ENCODE data around the gene RECQL5.

Gene RECQL5

DNA sequence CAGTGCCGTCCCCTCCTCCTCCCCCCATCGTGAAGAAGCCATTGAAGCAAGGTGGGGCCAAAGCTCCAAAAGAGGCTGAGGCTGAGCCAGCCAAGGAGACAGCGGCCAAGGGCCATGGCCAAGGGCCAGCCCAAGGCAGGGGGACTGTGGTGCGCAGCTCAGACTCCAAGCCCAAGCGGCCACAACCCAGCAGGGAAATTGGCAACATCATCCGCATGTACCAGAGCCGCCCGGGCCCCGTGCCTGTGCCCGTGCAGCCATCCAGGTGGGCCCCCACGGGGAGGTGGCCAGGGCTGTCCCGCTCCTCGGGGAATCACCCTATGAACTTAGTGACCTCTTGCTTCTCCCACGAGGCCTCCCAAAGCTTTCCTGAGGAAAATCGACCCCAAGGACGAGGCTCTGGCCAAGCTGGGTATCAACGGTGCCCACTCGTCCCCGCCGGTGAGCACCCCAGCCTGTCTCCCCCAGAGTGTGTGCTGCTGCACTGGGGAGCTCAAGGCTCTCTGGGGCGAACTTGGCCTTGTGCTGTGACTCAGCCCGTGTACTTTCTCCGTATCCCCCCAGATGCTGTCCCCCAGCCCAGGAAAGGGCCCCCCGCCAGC is 50.3 kb downstream of the RECQL5 start:
- no peak for DNase-seq
- TF ChIP-seq GATA1 (IDR thresholded peaks at IDR 0.05; ENCODE audit: low read depth, low read length) (no peak), POLR2A (IDR thresholded peaks at IDR 0.05; ENCODE audit: low read length) (no peak)

DNA sequence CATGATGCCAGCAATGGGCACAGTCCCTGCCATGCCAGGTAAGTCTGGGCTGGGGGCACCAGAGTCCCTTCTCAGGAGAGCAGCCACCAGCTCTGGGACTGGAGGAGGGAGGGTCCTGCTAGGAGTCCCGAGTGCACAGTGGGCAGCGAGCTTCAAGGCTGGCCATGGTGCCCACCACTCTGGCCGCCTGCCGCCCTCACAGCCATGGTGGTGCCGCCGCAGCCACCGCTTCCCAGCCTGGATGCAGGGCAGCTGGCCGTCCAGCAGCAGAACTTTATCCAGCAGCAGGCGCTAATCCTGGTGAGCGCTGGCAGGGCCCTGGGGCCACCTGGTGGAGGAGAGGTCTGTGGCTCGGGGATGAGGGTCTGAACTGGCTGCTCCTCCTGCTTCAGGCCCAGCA is 51.7 kb downstream of the RECQL5 start:
- DNase-seq: no peak

DNA sequence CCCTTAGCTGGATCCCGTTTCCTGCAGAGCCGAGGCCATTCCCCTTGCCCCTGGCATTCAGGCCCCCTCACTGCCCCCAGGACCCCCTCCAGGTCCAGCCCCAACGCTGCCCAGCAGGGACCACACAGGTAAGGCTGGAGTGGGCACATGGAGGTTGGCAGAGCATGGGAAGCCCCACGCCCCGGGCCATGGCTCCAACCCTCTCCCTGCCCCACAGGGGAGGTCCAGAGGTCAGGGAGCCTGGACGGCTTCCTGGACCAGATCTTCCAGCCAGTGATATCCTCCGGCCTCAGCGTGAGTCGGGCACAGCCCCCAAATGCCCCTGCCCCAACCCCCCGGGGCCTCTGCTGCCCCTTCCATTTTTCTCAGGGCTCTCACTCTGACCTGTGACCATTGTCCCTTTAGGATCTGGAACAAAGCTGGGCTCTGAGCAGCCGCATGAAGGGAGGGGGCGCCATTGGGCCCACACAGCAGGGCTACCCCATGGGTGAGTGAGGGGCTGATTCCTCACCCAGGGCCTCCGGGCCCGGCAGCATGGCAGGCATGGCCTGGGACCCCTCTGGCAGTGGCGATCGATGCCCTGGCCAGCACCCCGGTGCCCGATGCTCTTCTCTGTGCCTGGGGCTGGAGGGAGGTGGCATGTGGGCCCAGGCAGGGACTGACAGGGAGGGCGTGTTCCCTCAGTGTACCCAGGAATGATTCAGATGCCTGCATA is 52.2 kb downstream of the RECQL5 start:
- no peak for TF ChIP-seq GATA1 (IDR thresholded peaks at IDR 0.05; ENCODE audit: low read depth, low read length)
- no peak for TF ChIP-seq POLR2A (IDR thresholded peaks at IDR 0.05; ENCODE audit: low read length)
- no peak for DNase-seq

More for the DNA sequence above, 51.7 kb downstream of the RECQL5 start:
- no peak for TF ChIP-seq GATA1 (IDR thresholded peaks at IDR 0.05; ENCODE audit: low read depth, low read length)
- TF ChIP-seq POLR2A (IDR thresholded peaks at IDR 0.05; ENCODE audit: low read length): no peak

DNA sequence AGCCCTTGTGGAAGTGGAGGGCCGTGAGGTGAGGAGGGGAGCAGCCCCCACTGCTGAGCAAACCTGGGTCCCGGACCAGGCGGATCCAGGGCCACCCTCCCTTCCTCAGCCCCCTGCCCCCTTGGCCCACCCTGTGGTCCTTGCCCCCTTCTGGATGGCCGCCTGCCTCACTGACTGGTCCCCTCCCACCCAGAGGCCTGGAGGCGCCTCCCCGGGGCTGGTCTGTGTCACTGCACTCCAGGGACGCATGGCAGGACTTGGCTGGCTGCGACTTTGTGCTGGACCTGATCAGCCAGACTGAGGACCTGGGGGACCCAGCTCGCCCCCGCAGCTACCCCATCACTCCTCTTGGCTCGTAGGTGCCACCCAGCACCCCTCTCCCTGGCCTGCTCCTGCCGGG is 52.9 kb downstream of the RECQL5 start:
- TF ChIP-seq GATA1 (IDR thresholded peaks at IDR 0.05; ENCODE audit: low read depth, low read length): no peak
- no peak for DNase-seq

DNA sequence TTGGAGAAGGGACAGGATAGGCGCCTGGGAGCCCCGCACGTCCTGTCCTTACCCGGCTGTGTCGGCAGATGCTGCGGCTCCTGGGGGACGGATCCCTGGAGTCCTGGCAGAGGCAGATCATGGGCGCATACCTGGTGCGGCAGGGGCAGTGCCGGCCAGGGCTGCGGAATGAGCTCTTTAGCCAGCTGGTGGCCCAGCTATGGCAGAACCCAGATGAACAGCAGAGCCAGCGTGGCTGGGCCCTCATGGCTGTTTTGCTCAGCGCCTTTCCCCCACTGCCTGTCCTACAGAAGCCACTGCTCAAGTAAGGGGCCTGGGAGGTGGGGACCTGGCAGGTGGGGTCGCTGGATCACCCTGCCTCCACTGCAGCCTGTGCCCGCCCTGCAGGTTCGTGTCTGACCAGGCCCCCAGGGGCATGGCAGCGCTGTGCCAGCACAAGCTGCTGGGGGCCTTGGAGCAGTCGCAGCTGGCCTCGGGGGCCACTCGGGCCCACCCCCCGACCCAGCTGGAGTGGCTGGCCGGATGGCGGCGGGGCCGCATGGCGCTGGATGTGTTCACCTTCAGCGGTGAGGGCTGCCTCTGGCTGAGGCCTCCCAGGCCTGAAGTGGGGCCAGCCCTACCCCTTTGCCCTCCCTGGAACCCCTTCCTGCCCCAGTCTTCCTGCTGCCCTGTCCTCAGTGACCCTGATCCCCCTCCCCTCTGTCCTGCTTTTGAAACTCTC is 53.9 kb downstream of the RECQL5 start:
- no peak for TF ChIP-seq POLR2A (IDR thresholded peaks at IDR 0.05; ENCODE audit: low read length)
- no peak for TF ChIP-seq GATA1 (IDR thresholded peaks at IDR 0.05; ENCODE audit: low read depth, low read length)
- no peak for DNase-seq

DNA sequence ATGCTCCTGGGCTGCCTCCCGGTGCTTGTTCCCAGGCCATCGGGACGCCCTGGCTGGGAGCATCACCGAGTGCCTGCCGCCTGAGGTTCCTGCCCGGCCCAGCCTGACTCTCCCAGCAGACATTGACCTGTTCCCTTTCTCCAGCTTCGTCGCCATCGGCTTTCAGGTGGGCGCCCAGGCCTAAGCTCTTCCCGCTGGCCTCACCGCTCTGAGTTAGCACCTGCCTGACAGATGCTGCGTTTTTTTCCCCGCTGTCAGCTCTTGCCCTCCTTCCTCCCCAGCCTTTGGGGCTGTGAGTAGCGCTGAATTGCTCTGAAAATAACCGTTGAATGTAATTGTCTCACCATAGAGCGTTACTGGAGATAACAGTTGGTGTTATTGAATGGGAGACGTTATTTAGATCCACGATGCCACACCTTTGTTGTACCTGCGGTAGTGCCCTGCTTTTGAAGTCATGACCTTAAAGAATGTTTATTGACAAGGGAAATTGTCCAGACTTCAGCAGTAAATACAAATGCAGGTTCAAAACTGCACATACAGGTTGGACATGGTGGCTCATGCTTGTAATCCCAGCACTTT is 55.0 kb downstream of the RECQL5 start:
- TF ChIP-seq GATA1 (IDR thresholded peaks at IDR 0.05; ENCODE audit: low read depth, low read length): no peak
- TF ChIP-seq POLR2A (IDR thresholded peaks at IDR 0.05; ENCODE audit: low read length): no peak
- DNase-seq: no peak

DNA sequence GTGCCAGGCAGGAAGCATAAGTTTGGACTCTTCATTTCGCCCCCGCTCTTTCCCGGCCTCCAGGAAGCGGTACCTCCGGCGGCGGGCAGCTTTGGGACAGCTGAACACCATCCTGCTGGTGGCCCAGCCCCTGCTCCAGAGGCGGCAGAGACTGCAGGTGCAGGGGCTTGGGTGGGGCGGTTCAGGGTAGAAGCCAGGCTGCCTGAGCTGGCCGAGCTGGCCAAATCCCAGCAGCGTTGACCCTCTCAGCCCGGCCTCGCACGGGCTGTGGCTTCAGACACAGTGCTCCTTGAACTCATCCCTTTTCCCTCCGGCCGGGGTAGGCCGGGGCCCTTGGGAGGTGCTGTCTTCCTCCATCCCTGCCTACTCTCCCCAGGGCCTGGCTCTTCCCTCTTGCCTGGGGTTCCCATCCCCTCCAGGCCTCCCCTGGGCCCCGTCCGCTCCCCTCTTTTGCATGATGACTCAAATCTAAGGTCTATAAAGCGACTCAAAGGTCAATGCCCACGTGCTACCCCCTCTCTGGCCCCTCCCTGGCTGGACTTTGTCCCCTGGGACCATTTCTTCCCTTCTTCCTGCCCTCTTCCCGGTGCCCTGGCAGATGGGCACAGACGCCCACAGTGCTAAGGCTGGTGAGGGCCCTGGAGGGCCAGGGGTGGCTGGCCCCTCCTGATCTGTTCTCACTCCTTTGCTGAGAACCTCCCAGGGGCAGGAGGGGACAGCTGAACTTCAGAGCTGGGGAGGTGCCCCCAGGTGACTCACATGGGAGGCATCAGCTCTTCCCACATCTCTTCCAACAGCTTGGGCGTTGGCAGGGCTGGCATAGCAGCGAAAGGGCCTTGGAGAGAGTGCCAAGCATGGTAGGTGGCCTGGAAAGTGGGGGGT is 56.6 kb downstream of the RECQL5 start:
- DNase-seq: no peak
- TF ChIP-seq GATA1 (IDR thresholded peaks at IDR 0.05; ENCODE audit: low read depth, low read length) (no peak), POLR2A (IDR thresholded peaks at IDR 0.05; ENCODE audit: low read length) (no peak)

- TF ChIP-seq POLR2A (IDR thresholded peaks at IDR 0.05; ENCODE audit: low read length): no peak
- TF ChIP-seq GATA1 (IDR thresholded peaks at IDR 0.05; ENCODE audit: low read depth, low read length): no peak
Observed at GRCh38 chr17:75607086-75607485, 59.9 kb downstream of the RECQL5 start.

DNA sequence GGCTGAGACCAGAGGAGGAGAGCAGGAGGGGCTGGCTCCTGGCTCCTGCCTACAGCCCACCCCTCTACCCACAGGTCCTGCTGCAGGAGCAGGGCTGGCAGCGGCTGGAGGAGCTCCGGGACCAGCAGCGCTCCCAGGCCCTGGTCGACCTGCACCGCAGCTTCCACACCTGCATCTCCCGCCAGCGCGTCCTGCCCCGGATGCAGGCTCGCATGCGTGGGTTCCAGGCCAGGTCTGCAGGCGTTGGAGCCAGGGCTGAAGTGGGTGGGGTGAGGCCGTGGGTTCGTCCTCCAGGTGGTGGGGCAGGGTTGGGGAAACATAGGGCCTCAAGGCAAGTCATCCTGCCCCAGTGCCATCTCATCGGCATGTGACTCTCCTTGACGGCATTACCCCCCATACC is 61.2 kb downstream of the RECQL5 start:
- DNase-seq: no peak
- no peak for TF ChIP-seq GATA1 (IDR thresholded peaks at IDR 0.05; ENCODE audit: low read depth, low read length)
- no peak for TF ChIP-seq POLR2A (IDR thresholded peaks at IDR 0.05; ENCODE audit: low read length)

More at GRCh38 chr17:75607086-75607485, 59.9 kb downstream of the RECQL5 start:
- DNase-seq: no peak

DNA sequence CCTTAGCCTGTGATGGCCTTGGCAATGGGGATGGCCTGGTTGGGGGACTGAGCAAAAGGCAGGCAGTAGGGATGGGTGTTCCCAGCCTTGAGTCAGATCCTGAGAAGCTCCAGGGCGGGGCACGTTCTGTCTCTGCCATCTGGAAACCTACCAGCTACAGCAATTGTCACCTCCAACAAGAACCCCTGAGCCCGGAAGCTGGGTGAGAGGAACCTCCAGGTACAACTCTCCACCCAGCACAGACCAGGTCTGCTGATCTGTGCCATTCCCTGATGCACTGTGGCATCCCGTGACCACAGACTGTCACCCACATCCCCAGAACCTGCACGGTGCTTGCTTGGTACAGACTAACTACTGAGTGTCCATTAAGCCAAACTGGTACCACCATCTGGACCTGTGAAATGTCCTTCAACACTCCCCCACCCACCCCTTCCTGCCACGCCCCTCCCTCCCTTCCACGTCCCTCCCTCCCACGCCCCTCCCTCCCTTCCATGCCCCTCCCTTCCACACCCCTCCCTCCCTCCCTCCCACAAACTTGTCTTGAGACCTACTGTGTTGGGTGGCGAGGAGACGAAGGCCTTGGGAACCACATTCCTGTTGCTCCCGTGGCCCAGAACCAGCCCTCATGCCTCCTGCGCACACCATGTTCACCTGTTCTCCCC is 62.8 kb downstream of the RECQL5 start:
- DNase-seq: no peak
- TF ChIP-seq GATA1 (IDR thresholded peaks at IDR 0.05; ENCODE audit: low read depth, low read length) (no peak), POLR2A (IDR thresholded peaks at IDR 0.05; ENCODE audit: low read length) (no peak)

GRCh38 chr17:75603123-75603522 is 63.8 kb downstream of the RECQL5 start:
- TF ChIP-seq GATA1 (IDR thresholded peaks at IDR 0.05; ENCODE audit: low read depth, low read length) (no peak), POLR2A (IDR thresholded peaks at IDR 0.05; ENCODE audit: low read length) (no peak)
- DNase-seq: no peak

- no peak for DNase-seq
- TF ChIP-seq POLR2A (IDR thresholded peaks at IDR 0.05; ENCODE audit: low read length): no peak
- no peak for TF ChIP-seq GATA1 (IDR thresholded peaks at IDR 0.05; ENCODE audit: low read depth, low read length)
Observed at GRCh38 chr17:75602644-75603043, 64.3 kb downstream of the RECQL5 start.
